Retinal pigment epithelial cell (primary cell): ENCODE measurements around the gene AFF3.

Experiments
- DNase-seq: peaks from one replicate; pipeline ENCODE4 v3.0.0-alpha.2; 2010; ENCODE audit warnings: low read depth
- H3K4me3 ChIP-seq: 2 replicates; pipeline ENCODE4 v1.5.1; 2011; ENCODE audit warnings: mild to moderate bottlenecking, low read length, control low read depth, moderate library complexity
- CTCF ChIP-seq: conservative IDR thresholded peaks from 2 replicates; pipeline ENCODE4 v1.5.1; 2011; ENCODE audit warnings: low read depth, low read length, control low read depth, inconsistent platforms

AFF3 gene

GRCh38 chr2:100063459-100063953 lies 78.9 kb downstream of the AFF3 start:
- no peak for DNase-seq
- H3K4me3 ChIP-seq = no peak overlapping the region
- no peak for TF ChIP-seq CTCF

- no peak for DNase-seq
- no peak for TF ChIP-seq CTCF
- H3K4me3 ChIP-seq = no peak overlapping the region
Measured at GRCh38 chr2:100062336-100062735, 80.1 kb downstream of the AFF3 start.

GRCh38 chr2:100060875-100061274 lies 81.5 kb downstream of the AFF3 start:
- no peak for TF ChIP-seq CTCF
- H3K4me3 ChIP-seq = no peak overlapping the region
- no peak for DNase-seq

- TF ChIP-seq CTCF = no peak
- DNase-seq = no peak
- no peak overlapping the region for H3K4me3 ChIP-seq
Measured at GRCh38 chr2:100059638-100060037, 82.8 kb downstream of the AFF3 start.

- no peak for TF ChIP-seq CTCF
- no peak overlapping the region for H3K4me3 ChIP-seq
- DNase-seq = no peak
Measured at GRCh38 chr2:100057901-100058261, 84.5 kb downstream of the AFF3 start.

GRCh38 chr2:100054426-100054825 lies 88.0 kb downstream of the AFF3 start:
- no peak for TF ChIP-seq CTCF
- peak; percentile 40 for DNase-seq
- no peak overlapping the region for H3K4me3 ChIP-seq

GRCh38 chr2:100053087-100053885 lies 89.1 kb downstream of the AFF3 start:
- H3K4me3 ChIP-seq = no peak overlapping the region
- no peak for TF ChIP-seq CTCF
- no peak for DNase-seq
